ENCODE results near the gene ST8SIA6. TPM values are rescaled to one million over a fixed set of nuclear protein-coding genes. Genes with fewer than 3 reads are reported as not detected.

ST8SIA6 gene
- total RNA-seq, 1 experiment from 2014 or later: 0.14 TPM

DNA sequence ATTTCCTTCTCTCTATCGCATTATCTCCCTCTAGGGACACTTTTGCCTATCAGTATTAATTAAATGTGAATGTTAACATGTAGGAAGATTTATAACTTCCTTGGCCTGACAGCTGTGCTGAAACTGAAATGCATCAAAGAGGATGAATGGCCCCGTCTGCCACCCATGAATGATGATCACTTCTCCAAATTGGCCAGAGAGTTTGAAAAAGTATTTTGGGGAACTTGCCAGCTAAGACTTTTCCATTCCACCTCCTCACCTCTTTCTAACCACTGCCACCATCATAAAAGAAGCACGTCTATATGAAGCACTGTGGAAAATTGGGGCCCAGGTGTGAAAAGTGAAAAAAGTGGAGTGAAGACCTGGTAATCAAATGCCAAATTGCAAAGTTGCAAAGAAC lies 25.4 kb upstream of the ST8SIA6 start:
- CTCF ChIA-PET: no interaction called here
- H3K4me3 Mint-ChIP-seq (ENCODE audit: low read depth, unreplicated experiment): no peak overlapping the region
- no peak overlapping the region for H3K27ac Mint-ChIP-seq (ENCODE audit: unreplicated experiment)
- H3K36me3 Mint-ChIP-seq (ENCODE audit: insufficient read depth, unreplicated experiment): no peaks in the 10 kb centered on the region
- no peaks in the 10 kb centered on the region for H3K9me3 Mint-ChIP-seq (ENCODE audit: low read depth, unreplicated experiment)
- intact Hi-C loops (cut with micrococcal nuclease; ENCODE audit: unreplicated experiment): no loop called here
- H3K27me3 Mint-ChIP-seq (ENCODE audit: unreplicated experiment): no peaks in the 10 kb centered on the region
- BruUV-seq (replicated peaks): no TSS peak
- no peaks in the 10 kb centered on the region for H3K4me1 Mint-ChIP-seq (ENCODE audit: low read depth, unreplicated experiment)
- no peak for DNase-seq
- TF ChIP-seq, protein P1, sequence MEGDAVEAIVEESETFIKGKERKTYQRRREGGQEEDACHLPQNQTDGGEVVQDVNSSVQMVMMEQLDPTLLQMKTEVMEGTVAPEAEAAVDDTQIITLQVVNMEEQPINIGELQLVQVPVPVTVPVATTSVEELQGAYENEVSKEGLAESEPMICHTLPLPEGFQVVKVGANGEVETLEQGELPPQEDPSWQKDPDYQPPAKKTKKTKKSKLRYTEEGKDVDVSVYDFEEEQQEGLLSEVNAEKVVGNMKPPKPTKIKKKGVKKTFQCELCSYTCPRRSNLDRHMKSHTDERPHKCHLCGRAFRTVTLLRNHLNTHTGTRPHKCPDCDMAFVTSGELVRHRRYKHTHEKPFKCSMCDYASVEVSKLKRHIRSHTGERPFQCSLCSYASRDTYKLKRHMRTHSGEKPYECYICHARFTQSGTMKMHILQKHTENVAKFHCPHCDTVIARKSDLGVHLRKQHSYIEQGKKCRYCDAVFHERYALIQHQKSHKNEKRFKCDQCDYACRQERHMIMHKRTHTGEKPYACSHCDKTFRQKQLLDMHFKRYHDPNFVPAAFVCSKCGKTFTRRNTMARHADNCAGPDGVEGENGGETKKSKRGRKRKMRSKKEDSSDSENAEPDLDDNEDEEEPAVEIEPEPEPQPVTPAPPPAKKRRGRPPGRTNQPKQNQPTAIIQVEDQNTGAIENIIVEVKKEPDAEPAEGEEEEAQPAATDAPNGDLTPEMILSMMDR (IDR thresholded peaks at IDR 0.05; ENCODE audit: unreplicated experiment): no peak

DNA sequence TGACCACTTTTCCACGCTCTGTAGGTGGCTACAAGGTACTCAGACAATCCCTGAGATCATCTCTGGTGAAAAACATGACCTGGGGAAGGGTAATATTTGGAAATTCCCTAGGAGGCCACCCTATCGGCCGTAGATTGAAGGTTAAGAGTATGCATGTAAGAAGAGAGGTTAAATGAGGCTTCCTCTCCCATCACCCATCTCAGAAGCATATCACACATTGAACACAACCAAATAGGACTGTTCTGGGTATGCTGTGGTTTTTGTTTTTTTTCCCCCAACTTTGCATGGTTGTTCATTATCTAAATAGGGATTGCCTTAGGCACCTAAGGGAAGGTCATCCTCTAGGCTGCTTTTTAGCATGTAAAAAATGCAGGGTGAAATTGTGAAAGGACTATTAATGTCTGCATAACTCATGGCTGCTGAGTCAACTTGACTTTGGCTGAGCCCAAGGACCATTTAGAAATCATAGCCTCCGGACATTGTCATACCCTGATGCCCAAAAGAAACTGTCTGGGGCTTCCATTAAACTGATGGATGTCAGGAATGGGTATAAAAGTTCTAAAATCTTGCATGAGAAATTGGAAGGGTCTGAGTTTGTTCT lies 24.7 kb upstream of the ST8SIA6 start:
- CTCF ChIA-PET: no interaction called here
- DNase-seq: no peak
- Mint-ChIP-seq H3K9me3 (ENCODE audit: low read depth, unreplicated experiment) (no peaks in the 10 kb centered on the region), H3K27ac (ENCODE audit: unreplicated experiment) (no peak overlapping the region), H3K4me3 (ENCODE audit: low read depth, unreplicated experiment) (no peak overlapping the region), H3K27me3 (ENCODE audit: unreplicated experiment) (no peaks in the 10 kb centered on the region), H3K36me3 (ENCODE audit: insufficient read depth, unreplicated experiment) (no peaks in the 10 kb centered on the region), H3K4me1 (ENCODE audit: low read depth, unreplicated experiment) (no peaks in the 10 kb centered on the region)
- intact Hi-C loops (cut with micrococcal nuclease; ENCODE audit: unreplicated experiment): no loop called here
- BruUV-seq (replicated peaks): no TSS peak
- TF ChIP-seq, protein P1 (IDR thresholded peaks at IDR 0.05; ENCODE audit: unreplicated experiment): no peak

DNA sequence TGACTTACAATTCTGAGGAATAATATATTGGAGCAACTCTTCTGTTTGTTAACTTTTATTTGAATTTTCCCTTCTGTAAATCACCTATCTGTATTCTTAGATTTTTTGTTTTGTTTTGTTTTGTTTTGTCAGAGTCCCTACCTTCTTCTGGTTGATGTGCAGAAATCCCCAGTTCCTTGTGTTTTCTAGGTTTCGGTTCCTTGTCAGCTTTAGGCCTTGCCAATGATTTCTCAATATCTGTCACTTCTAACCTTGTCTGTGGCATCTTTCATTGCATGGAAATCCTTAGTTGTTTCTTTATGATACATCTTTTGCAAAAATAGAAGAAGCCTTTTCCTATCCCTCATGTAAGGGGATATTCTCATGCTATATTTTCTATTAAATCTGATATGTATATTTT lies 21.7 kb upstream of the ST8SIA6 start:
- CTCF ChIA-PET: no interaction called here
- no TSS peak for BruUV-seq (replicated peaks)
- Mint-ChIP-seq H3K27me3 (ENCODE audit: unreplicated experiment) (peaks cover 13% of the 10 kb centered on the region), H3K36me3 (ENCODE audit: insufficient read depth, unreplicated experiment) (no peaks in the 10 kb centered on the region), H3K27ac (ENCODE audit: unreplicated experiment) (no peak overlapping the region), H3K4me3 (ENCODE audit: low read depth, unreplicated experiment) (no peak overlapping the region), H3K4me1 (ENCODE audit: low read depth, unreplicated experiment) (no peaks in the 10 kb centered on the region), H3K9me3 (ENCODE audit: low read depth, unreplicated experiment) (no peaks in the 10 kb centered on the region)
- intact Hi-C loops (cut with micrococcal nuclease; ENCODE audit: unreplicated experiment): no loop called here
- DNase-seq: no peak
- TF ChIP-seq, protein P1 (IDR thresholded peaks at IDR 0.05; ENCODE audit: unreplicated experiment): no peak

DNA sequence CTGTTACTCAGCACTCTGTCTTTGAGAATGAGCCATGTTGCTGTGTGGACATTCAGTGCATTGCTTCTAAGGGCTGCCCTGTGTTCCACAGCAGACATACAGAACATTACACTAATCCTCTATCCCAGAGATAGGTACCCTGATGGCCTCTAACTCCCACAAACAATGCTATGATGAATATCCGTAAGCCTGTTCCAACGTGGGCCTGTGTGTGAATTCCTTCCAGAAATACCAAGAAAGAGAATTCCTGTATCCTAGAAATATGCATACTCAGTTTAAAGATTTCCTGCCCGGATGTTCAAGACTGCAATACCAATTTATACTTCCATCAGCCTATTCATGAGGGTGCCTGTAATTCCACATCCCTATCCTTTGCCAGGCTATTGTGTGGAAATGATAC lies 21.3 kb upstream of the ST8SIA6 start:
- intact Hi-C loops (cut with micrococcal nuclease; ENCODE audit: unreplicated experiment): no loop called here
- TF ChIP-seq, protein P1 (IDR thresholded peaks at IDR 0.05; ENCODE audit: unreplicated experiment): no peak
- Mint-ChIP-seq H3K4me3 (ENCODE audit: low read depth, unreplicated experiment) (no peak overlapping the region), H3K27ac (ENCODE audit: unreplicated experiment) (no peak overlapping the region), H3K4me1 (ENCODE audit: low read depth, unreplicated experiment) (no peaks in the 10 kb centered on the region), H3K9me3 (ENCODE audit: low read depth, unreplicated experiment) (peaks cover under 1% of the 10 kb centered on the region), H3K27me3 (ENCODE audit: unreplicated experiment) (peaks cover 13% of the 10 kb centered on the region), H3K36me3 (ENCODE audit: insufficient read depth, unreplicated experiment) (no peaks in the 10 kb centered on the region)
- CTCF ChIA-PET: no interaction called here
- DNase-seq: no peak
- no TSS peak for BruUV-seq (replicated peaks)
